GM12864 (cell line): ENCODE measurements around the gene LHX6.

Source experiments
- DNase-seq: peaks from one replicate; pipeline ENCODE4 v3.0.0-alpha.2; 2011; ENCODE audit warnings: low read depth
- H3K4me3 ChIP-seq: 2 replicates; pipeline ENCODE4 v1.5.1; 2011; ENCODE audit warnings: mild to moderate bottlenecking, low read depth, low read length, control low read depth
- TF ChIP-seq, protein P1 (sequence below): IDR thresholded peaks from 2 replicates; pipeline ENCODE4 v1.5.1; 2011; ENCODE audit warnings: low read depth, mild to moderate bottlenecking, moderate library complexity, low read length, control low read depth, inconsistent platforms; ENCODE audit errors: missing control alignments

LHX6 gene

DNA sequence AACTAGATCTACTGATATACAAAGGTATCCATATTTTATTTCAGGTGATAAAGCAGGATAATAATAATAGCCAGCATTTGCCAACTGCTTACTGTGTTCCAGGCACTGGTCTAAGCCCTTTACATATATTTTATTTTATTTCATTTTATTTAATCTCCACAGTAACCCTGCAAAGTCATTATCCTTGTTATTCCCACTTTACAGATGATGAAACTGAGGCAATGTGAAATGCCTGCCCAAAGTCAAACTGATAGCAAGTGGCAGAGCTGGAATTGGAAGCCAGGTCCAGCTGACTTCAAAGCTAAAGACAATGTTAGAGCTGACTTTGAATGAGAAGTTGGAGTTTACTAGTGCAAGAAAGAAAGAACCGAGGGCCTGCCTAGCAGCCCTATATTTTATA, 44.2 kb downstream of the LHX6 start:
- no peak for DNase-seq
- TF ChIP-seq, protein P1, sequence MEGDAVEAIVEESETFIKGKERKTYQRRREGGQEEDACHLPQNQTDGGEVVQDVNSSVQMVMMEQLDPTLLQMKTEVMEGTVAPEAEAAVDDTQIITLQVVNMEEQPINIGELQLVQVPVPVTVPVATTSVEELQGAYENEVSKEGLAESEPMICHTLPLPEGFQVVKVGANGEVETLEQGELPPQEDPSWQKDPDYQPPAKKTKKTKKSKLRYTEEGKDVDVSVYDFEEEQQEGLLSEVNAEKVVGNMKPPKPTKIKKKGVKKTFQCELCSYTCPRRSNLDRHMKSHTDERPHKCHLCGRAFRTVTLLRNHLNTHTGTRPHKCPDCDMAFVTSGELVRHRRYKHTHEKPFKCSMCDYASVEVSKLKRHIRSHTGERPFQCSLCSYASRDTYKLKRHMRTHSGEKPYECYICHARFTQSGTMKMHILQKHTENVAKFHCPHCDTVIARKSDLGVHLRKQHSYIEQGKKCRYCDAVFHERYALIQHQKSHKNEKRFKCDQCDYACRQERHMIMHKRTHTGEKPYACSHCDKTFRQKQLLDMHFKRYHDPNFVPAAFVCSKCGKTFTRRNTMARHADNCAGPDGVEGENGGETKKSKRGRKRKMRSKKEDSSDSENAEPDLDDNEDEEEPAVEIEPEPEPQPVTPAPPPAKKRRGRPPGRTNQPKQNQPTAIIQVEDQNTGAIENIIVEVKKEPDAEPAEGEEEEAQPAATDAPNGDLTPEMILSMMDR, result no peak
- no peak overlapping the region for H3K4me3 ChIP-seq

DNA sequence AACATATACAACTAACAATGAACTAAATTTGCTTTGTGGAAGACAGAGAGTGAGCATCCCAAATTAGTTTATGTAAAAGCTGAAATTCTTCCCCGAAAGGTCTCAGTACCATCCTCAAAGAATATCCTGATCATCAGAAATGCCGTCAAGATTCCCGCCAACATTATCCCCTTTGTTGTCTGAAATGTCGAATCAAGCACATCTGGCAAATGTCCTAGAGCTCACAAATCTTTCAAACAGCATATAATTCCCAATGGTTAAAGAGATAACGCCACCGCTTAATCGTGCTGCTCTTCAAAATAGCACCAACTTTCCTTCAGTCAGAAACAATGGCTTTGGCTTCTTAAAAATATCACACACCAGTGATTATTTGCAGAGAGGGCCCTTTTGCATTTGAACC, 45.3 kb downstream of the LHX6 start:
- TF ChIP-seq, protein P1, result no peak
- no peak overlapping the region for H3K4me3 ChIP-seq
- no peak for DNase-seq

DNA sequence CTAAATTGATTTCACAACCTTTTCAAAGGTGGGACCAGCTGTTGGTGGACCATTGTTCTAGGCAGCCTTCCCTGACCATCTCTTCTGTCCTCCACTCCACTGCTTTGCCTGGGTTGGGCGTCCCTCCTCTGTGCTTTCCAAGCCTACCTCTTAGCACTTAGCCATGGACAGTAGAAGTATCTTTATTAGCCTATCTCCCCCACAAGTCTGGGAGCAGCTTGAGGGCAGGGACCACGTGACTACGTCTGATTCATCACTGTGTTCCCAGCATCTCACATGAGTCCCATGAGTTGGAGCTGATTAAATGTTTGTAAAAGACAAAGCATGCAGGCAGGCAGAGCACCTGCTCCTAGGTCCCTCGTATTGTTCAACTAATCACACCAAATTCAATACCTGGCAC, 48.1 kb downstream of the LHX6 start:
- no peak for DNase-seq
- TF ChIP-seq, protein P1, result no peak
- H3K4me3 ChIP-seq, result no peak overlapping the region

DNA sequence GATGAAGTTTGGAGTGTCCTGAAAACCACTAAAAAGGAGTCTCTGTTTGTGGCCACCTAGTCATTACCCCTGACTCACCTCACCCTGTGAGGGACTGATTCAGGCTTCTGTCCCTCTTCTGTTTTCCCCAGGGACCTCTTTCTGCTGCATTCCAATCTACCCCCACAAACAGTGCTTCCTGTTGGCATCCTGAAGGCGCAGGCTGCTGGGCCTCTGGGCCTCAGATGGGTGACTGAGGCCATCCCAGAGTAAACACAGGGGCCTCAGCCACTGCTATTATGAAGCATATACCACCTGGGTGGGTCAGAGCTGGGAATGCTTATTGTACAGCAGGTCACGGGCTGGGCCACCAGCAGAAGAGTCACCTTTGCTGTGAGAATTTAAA, 49.1 kb downstream of the LHX6 start:
- TF ChIP-seq, protein P1, result no peak
- DNase-seq, result no peak

DNA sequence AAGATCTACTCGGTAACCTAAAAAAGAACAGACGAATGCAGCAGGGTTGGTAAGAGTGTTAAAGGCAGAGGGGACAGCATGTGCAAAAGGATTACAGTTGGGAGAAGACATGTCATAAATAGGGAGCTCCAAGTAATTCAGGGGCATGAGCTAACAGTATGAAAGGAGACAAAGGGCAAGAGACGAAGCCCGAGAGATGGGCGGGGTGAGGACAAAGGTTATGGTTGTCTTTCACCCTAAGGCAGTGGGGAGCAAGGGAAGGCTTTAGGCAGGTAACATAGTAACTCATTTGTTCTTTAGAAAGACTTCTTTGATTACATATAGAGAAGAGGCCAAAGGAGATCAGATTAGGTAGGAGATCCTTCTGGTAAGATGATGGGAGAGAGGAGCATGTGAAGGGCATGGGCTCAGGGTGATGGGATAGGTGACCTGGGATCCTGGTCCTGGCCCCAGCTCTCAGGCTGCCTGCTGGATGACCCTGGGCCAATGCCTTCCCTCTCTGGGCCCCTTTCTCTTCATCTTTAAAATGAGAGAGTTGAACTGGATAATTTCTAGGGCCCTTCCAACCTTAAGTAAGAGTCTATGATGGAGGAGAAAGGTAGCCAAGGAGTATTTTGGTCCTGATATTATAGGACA, 49.6 kb downstream of the LHX6 start:
- TF ChIP-seq, protein P1, result no peak
- DNase-seq, result no peak

More for the DNA sequence above, 49.1 kb downstream of the LHX6 start:
- H3K4me3 ChIP-seq, result no peak overlapping the region

DNA sequence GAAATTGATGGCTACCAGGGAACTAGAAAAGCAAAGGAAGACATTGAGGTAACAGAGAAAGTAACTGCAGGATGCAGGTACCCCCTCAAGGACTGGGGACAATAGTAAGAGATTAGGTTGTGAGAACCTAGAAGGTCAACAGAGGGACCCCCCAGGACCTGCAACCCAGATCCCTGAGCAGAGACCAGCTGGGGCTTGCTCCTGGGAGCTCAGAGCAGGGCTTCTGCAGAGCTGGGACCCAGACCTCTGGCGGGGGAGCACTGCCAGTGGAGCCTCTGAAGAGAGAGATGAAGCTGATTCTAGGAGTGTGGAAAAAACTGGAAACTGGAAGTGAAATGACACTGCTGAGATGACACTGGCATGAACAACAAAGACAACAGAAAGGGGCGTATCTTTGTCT, 51.8 kb downstream of the LHX6 start:
- TF ChIP-seq, protein P1, result no peak
- DNase-seq, result no peak
- H3K4me3 ChIP-seq, result no peak overlapping the region

More for the DNA sequence above, 49.6 kb downstream of the LHX6 start:
- no peak overlapping the region for H3K4me3 ChIP-seq

DNA sequence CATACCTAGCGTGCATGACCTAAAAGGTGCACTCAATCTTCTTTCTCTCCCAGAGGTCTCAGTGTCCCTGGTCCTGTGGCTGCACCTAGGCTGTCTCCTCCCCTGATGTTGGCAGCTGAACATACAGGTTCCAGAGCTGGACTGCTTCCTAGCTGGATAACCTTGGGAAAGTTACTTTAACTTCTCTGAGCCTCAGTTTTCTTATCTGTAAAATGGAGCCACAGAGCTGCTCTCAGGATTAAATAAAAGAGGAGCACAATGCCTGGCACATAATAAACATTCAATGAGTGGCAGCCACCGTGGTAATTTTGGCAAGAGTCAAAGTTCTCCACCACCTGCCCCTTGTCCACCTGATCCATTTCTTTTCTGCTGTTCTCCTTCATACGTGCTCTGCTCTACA, 55.1 kb downstream of the LHX6 start:
- TF ChIP-seq, protein P1, result no peak

More for the DNA sequence above, 55.1 kb downstream of the LHX6 start:
- DNase-seq, result no peak
- no peak overlapping the region for H3K4me3 ChIP-seq
